Measurements from ENCODE around the gene OR51V1. TPM values are rescaled to one million over a fixed set of nuclear protein-coding genes. Genes with fewer than 3 reads are reported as not detected.

The OR51V1 gene
- polyA plus RNA-seq, 3 donors = not detected

- DNase-seq = no peak
Observed at GRCh38 chr11:5231111-5231510, 30.6 kb upstream of the OR51V1 start.

GRCh38 chr11:5230266-5230665 lies 29.8 kb upstream of the OR51V1 start:
- no peak for DNase-seq

- DNase-seq = no peak
Observed at GRCh38 chr11:5229796-5230195, 29.3 kb upstream of the OR51V1 start.

- no peak for DNase-seq
Observed at GRCh38 chr11:5229356-5229755, 28.9 kb upstream of the OR51V1 start.

GRCh38 chr11:5228124-5228523 lies 27.6 kb upstream of the OR51V1 start:
- no peak for DNase-seq

GRCh38 chr11:5227681-5228080 lies 27.2 kb upstream of the OR51V1 start:
- no peak for DNase-seq

- no peak for DNase-seq
Observed at GRCh38 chr11:5226732-5227310, 26.3 kb upstream of the OR51V1 start, which contains the start of gene HBB. Gene HBB (minus strand): TSS chr11:5227071. CDS start chr11:5227021, 50 bp downstream.

- DNase-seq = no peak
Observed at GRCh38 chr11:5225480-5225871, 25.0 kb upstream of the OR51V1 start.

- DNase-seq = no peak
Observed at GRCh38 chr11:5224538-5225479, 24.3 kb upstream of the OR51V1 start.

- no peak for DNase-seq
Observed at GRCh38 chr11:5223686-5224085, 23.2 kb upstream of the OR51V1 start.

- no peak for DNase-seq
Observed at GRCh38 chr11:5223146-5223545, 22.7 kb upstream of the OR51V1 start.

GRCh38 chr11:5210376-5210885 lies 9.9 kb upstream of the OR51V1 start:
- DNase-seq = no peak

- peak; percentile 19 for DNase-seq
Observed at GRCh38 chr11:5204787-5205186, 4.3 kb upstream of the OR51V1 start.

GRCh38 chr11:5203366-5203765 lies 2.9 kb upstream of the OR51V1 start:
- DNase-seq = no peak

- no peak for DNase-seq
Observed at GRCh38 chr11:5198285-5198684, 2.2 kb downstream of the OR51V1 start.

- DNase-seq = no peak
Observed at GRCh38 chr11:5197536-5197935, 2.9 kb downstream of the OR51V1 start.

- no peak for DNase-seq
Observed at GRCh38 chr11:5196731-5197130, 3.8 kb downstream of the OR51V1 start.

- DNase-seq = no peak
Observed at GRCh38 chr11:5196067-5196466, 4.4 kb downstream of the OR51V1 start.

- DNase-seq = no peak
Observed at GRCh38 chr11:5192738-5193137, 7.7 kb downstream of the OR51V1 start.

GRCh38 chr11:5188201-5188600 lies 12.3 kb downstream of the OR51V1 start:
- DNase-seq = no peak

GRCh38 chr11:5178046-5178837 lies 22.2 kb downstream of the OR51V1 start:
- no peak for DNase-seq

- DNase-seq = no peak
Observed at GRCh38 chr11:5174934-5175333, 25.5 kb downstream of the OR51V1 start.

Measured in renal pelvis (tissue), 4 donors.